ENCODE data around the gene RECK. TPM values are rescaled to one million over a fixed set of nuclear protein-coding genes. Genes with fewer than 3 reads are reported as not detected.
A peak's percentile ranks its signal among the peaks of the same experiment; 100 is the strongest.

RECK gene
- total and polyA plus RNA-seq, 3 experiments from 2014 or later, result 3.7 to 15.0 (median 4.3) TPM

DNA sequence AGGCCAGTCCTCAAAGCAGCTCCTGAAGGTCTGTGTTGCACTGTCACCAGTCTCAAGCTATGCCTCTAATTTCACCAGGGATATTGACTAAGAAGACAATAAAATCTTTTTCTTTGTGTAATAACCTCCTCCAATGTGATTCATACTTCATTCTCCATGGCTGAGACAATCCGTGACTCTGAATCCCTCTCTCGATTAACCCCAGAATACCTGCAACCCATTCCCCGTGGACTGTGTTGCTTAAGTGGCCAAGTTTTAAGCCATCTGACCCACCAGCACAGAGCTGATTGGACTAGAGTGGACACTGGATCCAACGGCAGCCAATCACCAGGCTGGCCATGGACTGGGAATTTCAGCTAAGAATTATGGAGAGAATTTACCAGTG, 127.1 kb downstream of the RECK start:
- Mint-ChIP-seq H3K9me3 (no peaks in the 10 kb centered on the region), H3K27ac (peak overlapping the region in 4 of 8 donors; percentile 43 to 90 (median 60)), H3K36me3 (peaks cover 0 to 34% (median 12%) of the 10 kb centered on the region in 3 donors), H3K4me1 (peaks cover 6 to 21% (median 19%) of the 10 kb centered on the region in 3 donors), H3K4me3 (no peak overlapping the region), H3K27me3 (peaks cover 0 to 5% of the 10 kb centered on the region in 2 donors)
- POLR2A ChIA-PET, result interaction anchor here (0.6 to 1.1 kb wide), 2 partner anchors 11 to 27 kb away, joined by 3 to 6 read pairs; no protein-coding TSS in a partner anchor
- Histone ChIP-seq H3K4me1 (ENCODE audit: insufficient read depth, low read length) (no peaks in the 10 kb centered on the region), H3K27me3 (ENCODE audit: insufficient read depth, low read length, poor library complexity, severe bottlenecking) (no peaks in the 10 kb centered on the region), H3K27ac (ENCODE audit: low read depth, low read length) (no peak overlapping the region), H3K36me3 (ENCODE audit: insufficient read depth, low read length) (no peaks in the 10 kb centered on the region), H3K4me3 (ENCODE audit: low read length) (no peak overlapping the region), H3K9me3 (ENCODE audit: low read length) (no peaks in the 10 kb centered on the region)
- DNase-seq, result peak in 1 of 5 donors; percentile 6
- CTCF ChIA-PET, result interaction anchor here (1.0 to 14.4 kb wide), 6 partner anchors 15 to 156 kb away, joined by 3 to 278 read pairs (median 6); partner anchors contain the start of genes CLTA and GLIPR2

DNA sequence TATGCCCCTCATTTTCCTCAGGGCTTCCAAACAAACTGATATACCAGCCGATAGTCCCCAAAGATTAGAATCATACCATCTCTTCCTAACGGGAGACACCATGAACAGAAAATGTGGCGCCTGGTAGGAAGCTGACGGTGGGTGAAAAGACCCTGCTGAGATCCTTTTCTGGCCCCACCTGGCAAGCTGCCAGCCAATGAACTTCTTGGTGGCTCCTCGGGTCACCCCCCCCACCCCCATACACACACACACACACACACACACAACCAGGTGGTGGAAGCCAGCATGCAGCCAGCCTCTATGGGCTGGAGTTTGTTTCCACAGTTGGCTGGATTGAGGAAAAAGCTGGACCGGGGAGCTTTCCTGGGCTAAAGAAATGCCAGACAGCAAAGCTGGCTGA, 127.7 kb downstream of the RECK start:
- no peaks in the 10 kb centered on the region for H3K4me1 ChIP-seq (ENCODE audit: insufficient read depth, low read length)
- H3K4me1 Mint-ChIP-seq, result peaks cover 6 to 21% (median 19%) of the 10 kb centered on the region in 3 donors
- H3K27me3 Mint-ChIP-seq, result peaks cover 0 to 5% of the 10 kb centered on the region in 2 donors
- no peak overlapping the region for H3K4me3 Mint-ChIP-seq
- peak overlapping the region in 2 of 8 donors; percentile 52 to 64 for H3K27ac Mint-ChIP-seq
- H3K27me3 ChIP-seq (ENCODE audit: insufficient read depth, low read length, poor library complexity, severe bottlenecking), result no peaks in the 10 kb centered on the region
- H3K27ac ChIP-seq (ENCODE audit: low read depth, low read length), result no peak overlapping the region
- H3K9me3 ChIP-seq (ENCODE audit: low read length), result no peaks in the 10 kb centered on the region
- H3K4me3 ChIP-seq (ENCODE audit: low read length), result no peak overlapping the region
- DNase-seq, result peak in 1 of 5 donors; percentile 30
- POLR2A ChIA-PET, result interaction anchor here (0.6 to 1.1 kb wide), 2 partner anchors 11 to 27 kb away, joined by 3 to 6 read pairs; no protein-coding TSS in a partner anchor
- peaks cover 0 to 29% (median 8%) of the 10 kb centered on the region in 3 donors for H3K36me3 Mint-ChIP-seq
- no peaks in the 10 kb centered on the region for H3K9me3 Mint-ChIP-seq
- CTCF ChIA-PET, result interaction anchor here (1.6 to 14.4 kb wide), 7 partner anchors 10 to 156 kb away, joined by 6 to 278 read pairs (median 23); partner anchors contain the start of genes CLTA and GLIPR2
- no peaks in the 10 kb centered on the region for H3K36me3 ChIP-seq (ENCODE audit: insufficient read depth, low read length)

DNA sequence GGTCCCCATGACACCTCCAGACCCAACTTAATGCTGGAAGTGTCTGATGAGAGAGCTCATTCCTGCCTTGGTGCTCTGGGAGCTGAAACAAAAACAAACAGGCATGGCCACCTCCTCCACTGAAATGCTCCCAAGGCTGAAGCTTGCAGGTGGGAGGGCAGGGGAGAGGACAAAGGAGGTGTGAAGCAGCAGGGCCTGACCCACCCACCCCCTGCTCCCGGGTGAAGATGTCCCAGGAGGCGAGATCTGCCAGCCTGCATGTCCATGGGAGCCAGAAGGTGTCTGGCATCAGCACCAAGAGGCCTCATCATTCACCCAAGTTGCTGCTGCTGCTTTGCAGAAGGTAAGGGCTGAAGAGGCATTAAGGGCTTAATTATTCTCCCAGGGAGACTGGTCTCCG, 128.3 kb downstream of the RECK start:
- Histone ChIP-seq H3K27ac (ENCODE audit: low read depth, low read length) (no peak overlapping the region), H3K4me1 (ENCODE audit: insufficient read depth, low read length) (no peaks in the 10 kb centered on the region), H3K36me3 (ENCODE audit: insufficient read depth, low read length) (no peaks in the 10 kb centered on the region), H3K4me3 (ENCODE audit: low read length) (no peak overlapping the region), H3K9me3 (ENCODE audit: low read length) (no peaks in the 10 kb centered on the region), H3K27me3 (ENCODE audit: insufficient read depth, low read length, poor library complexity, severe bottlenecking) (no peaks in the 10 kb centered on the region)
- no peak for DNase-seq
- H3K4me1 Mint-ChIP-seq, result peaks cover 6 to 21% (median 19%) of the 10 kb centered on the region in 3 donors
- H3K27ac Mint-ChIP-seq, result peak overlapping the region in 4 of 8 donors; percentile 12 to 82 (median 58)
- CTCF ChIA-PET, result interaction anchor here (1.6 to 14.4 kb wide), 7 partner anchors 10 to 157 kb away, joined by 6 to 278 read pairs (median 28); partner anchors contain the start of gene GLIPR2
- H3K27me3 Mint-ChIP-seq, result peaks cover 0 to 5% of the 10 kb centered on the region in 2 donors
- POLR2A ChIA-PET, result no interaction called here
- H3K4me3 Mint-ChIP-seq, result peak overlapping the region in 5 of 7 donors; percentile 41 to 69 (median 49)
- H3K9me3 Mint-ChIP-seq, result no peaks in the 10 kb centered on the region
- peaks cover 0 to 27% (median 8%) of the 10 kb centered on the region in 3 donors for H3K36me3 Mint-ChIP-seq

DNA sequence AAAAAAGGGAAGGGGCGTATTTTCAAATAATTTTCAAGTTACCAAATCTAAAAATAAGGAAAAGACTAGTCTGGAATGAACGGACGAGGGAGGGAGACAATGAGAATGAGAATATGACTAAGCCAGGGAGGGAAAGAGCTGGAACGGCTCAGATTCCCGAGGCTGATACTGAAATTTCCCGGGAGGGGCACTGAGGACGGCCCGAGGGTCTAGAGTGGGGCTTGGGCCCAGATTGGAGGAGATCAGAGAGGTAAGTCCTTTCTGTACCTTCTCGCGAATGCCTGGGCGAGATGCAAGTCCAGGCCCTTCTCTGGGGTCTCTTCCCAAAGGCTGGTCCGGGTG, 129.1 kb downstream of the RECK start:
- peaks cover 0 to 23% (median 4%) of the 10 kb centered on the region in 3 donors for H3K36me3 Mint-ChIP-seq
- H3K27ac Mint-ChIP-seq, result peak overlapping the region in 3 of 8 donors; percentile 35 to 79 (median 56)
- no peaks in the 10 kb centered on the region for H3K9me3 Mint-ChIP-seq
- no peak overlapping the region for H3K27ac ChIP-seq (ENCODE audit: low read depth, low read length)
- H3K4me3 ChIP-seq (ENCODE audit: low read length), result no peak overlapping the region
- ChIA-PET POLR2A (interaction anchor here (0.7 to 1.6 kb wide), 3 partner anchors 27 to 64 kb away, joined by 5 to 7 read pairs (median 5); no protein-coding TSS in a partner anchor), CTCF (interaction anchor here (1.4 to 14.4 kb wide), 16 partner anchors 11 to 122 kb away, joined by 3 to 278 read pairs (median 12); partner anchors contain the start of genes CLTA and GLIPR2)
- DNase-seq, result no peak
- peak overlapping the region in 5 of 7 donors; percentile 15 to 60 (median 41) for H3K4me3 Mint-ChIP-seq
- no peaks in the 10 kb centered on the region for H3K9me3 ChIP-seq (ENCODE audit: low read length)
- H3K4me1 ChIP-seq (ENCODE audit: insufficient read depth, low read length), result no peaks in the 10 kb centered on the region
- no peaks in the 10 kb centered on the region for H3K27me3 ChIP-seq (ENCODE audit: insufficient read depth, low read length, poor library complexity, severe bottlenecking)
- H3K36me3 ChIP-seq (ENCODE audit: insufficient read depth, low read length), result no peaks in the 10 kb centered on the region
- peaks cover 0 to 5% of the 10 kb centered on the region in 2 donors for H3K27me3 Mint-ChIP-seq
- peaks cover 6 to 21% (median 16%) of the 10 kb centered on the region in 3 donors for H3K4me1 Mint-ChIP-seq

DNA sequence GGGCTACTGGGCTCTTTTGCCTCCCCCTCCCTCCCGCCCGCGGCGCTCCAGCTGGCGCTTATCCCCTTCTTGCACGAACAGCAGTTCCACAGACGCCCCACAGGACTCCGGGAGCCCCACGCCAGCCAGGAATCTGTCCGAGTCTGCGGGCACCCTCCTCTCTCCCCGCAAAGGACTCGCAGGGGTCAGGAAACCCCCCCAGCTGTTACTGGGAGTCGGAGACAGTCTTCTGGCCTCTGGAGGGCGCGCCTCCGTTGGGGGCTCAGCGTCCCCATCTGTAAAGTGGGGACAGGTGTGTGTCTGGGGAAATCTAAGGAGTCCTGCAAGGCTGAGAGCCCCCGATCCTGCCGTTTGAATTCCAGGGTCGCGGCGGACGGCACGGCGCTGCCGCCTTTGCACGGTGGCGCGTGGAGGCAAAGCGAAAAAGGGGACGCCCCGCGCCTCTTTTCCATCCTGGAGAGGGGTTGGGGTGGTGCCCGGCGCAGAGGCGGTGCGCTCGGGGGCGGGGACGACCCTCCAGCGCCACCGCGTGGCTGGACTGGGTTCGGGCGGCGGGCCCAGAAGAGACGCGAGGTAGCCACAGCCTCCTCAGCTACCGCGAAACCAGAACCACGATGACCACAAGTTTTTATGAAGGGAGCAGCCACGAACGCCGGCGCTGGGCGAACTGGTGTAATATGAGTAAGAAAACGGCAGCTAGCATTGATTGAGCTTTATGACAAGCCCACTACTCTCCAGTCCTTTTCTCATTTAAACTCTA, 129.6 kb downstream of the RECK start:
- ChIA-PET CTCF (interaction anchor here (0.7 to 14.4 kb wide), 32 partner anchors 8 to 203 kb away, joined by 3 to 278 read pairs (median 5); partner anchors contain the start of genes CLTA and GLIPR2), POLR2A (interaction anchor here (0.6 to 1.6 kb wide), 6 partner anchors 15 to 89 kb away, joined by 3 to 7 read pairs (median 5); partner anchors contain the start of gene CLTA)
- Mint-ChIP-seq H3K4me1 (peaks cover 6 to 21% (median 12%) of the 10 kb centered on the region in 3 donors), H3K4me3 (peak overlapping the region; percentile 60 to 90 (median 81)), H3K9me3 (no peaks in the 10 kb centered on the region), H3K27me3 (peaks cover 0 to 3% of the 10 kb centered on the region in 2 donors), H3K27ac (peak overlapping the region in 7 of 8 donors; percentile 30 to 92 (median 69)), H3K36me3 (peaks cover 0 to 17% (median 3%) of the 10 kb centered on the region in 3 donors)
- H3K9me3 ChIP-seq (ENCODE audit: low read length), result no peaks in the 10 kb centered on the region
- no peaks in the 10 kb centered on the region for H3K4me1 ChIP-seq (ENCODE audit: insufficient read depth, low read length)
- no peak overlapping the region for H3K27ac ChIP-seq (ENCODE audit: low read depth, low read length)
- H3K36me3 ChIP-seq (ENCODE audit: insufficient read depth, low read length), result no peaks in the 10 kb centered on the region
- H3K4me3 ChIP-seq (ENCODE audit: low read length), result peak overlapping the region; percentile 64
- no peaks in the 10 kb centered on the region for H3K27me3 ChIP-seq (ENCODE audit: insufficient read depth, low read length, poor library complexity, severe bottlenecking)
- peak; percentile 77 to 82 (median 79) for DNase-seq

DNA sequence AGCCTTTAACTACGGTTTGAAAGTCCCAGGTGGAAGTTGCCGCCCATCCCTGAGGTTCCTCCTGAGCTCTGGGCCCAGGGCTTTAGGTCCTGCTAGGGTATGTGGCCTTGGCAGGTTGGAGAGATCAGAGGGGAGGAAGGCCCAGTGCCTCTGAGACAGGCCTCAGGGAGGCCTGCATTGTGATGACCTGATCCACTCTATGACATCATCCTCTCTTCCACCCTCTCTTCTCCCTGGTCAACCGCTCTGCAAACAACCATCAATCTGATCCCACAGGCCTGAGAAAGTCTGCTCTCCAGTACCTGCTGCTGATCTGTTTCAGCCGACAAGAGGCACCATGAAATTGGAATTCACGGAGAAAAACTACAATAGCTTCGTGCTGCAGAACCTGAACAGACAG, 132.5 kb downstream of the RECK start, which contains the start of gene CCIN:
Gene CCIN (plus strand): TSS at position 223 of the 400 bp plus-strand sequence. CDS start 115 bp downstream, at position 338.
- H3K27me3 ChIP-seq (ENCODE audit: insufficient read depth, low read length, poor library complexity, severe bottlenecking), result no peaks in the 10 kb centered on the region
- Mint-ChIP-seq H3K27me3 (peaks cover 3% of the 10 kb centered on the region in 2 donors), H3K4me1 (peaks cover 6 to 21% (median 10%) of the 10 kb centered on the region in 3 donors), H3K27ac (no peak within 1 kb of the TSS), H3K4me3 (no peak within 1 kb of the TSS), H3K36me3 (no peaks in the 10 kb centered on the region), H3K9me3 (no peaks in the 10 kb centered on the region)
- no peak within 1 kb of the TSS for H3K27ac ChIP-seq (ENCODE audit: low read depth, low read length)
- no peak within 1 kb of the TSS for H3K4me3 ChIP-seq (ENCODE audit: low read length)
- H3K36me3 ChIP-seq (ENCODE audit: insufficient read depth, low read length), result no peaks in the 10 kb centered on the region
- ChIA-PET CTCF (interaction anchor here (1.3 to 14.4 kb wide), 4 partner anchors 21 to 67 kb away, joined by 3 to 278 read pairs (median 36); partner anchors contain the start of genes CLTA and GLIPR2), POLR2A (interaction anchor here (0.5 kb wide), 1 partner anchor 127 kb away, joined by 5 read pairs; no protein-coding TSS in a partner anchor)
- no peak for DNase-seq
- H3K9me3 ChIP-seq (ENCODE audit: low read length), result no peaks in the 10 kb centered on the region
- H3K4me1 ChIP-seq (ENCODE audit: insufficient read depth, low read length), result no peaks in the 10 kb centered on the region

DNA sequence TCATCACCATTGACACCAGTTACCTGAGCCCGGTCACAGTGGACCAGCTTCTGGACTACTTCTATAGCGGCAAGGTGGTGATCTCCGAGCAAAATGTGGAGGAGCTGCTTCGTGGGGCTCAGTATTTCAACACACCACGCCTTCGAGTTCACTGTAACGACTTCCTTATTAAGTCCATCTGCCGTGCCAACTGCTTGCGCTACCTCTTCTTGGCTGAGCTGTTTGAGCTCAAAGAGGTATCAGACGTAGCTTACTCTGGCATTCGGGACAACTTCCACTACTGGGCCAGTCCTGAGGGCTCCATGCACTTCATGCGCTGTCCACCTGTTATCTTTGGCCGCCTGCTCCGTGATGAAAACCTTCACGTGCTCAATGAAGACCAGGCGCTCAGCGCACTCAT, 133.0 kb downstream of the RECK start:
- ChIA-PET POLR2A (no interaction called here), CTCF (interaction anchor here (2.2 to 14.4 kb wide), 2 partner anchors 21 to 68 kb away, joined by 7 to 278 read pairs; partner anchors contain the start of gene CLTA)
- Histone ChIP-seq H3K4me1 (ENCODE audit: insufficient read depth, low read length) (no peaks in the 10 kb centered on the region), H3K4me3 (ENCODE audit: low read length) (no peak overlapping the region), H3K27ac (ENCODE audit: low read depth, low read length) (no peak overlapping the region), H3K9me3 (ENCODE audit: low read length) (no peaks in the 10 kb centered on the region), H3K27me3 (ENCODE audit: insufficient read depth, low read length, poor library complexity, severe bottlenecking) (no peaks in the 10 kb centered on the region), H3K36me3 (ENCODE audit: insufficient read depth, low read length) (no peaks in the 10 kb centered on the region)
- Mint-ChIP-seq H3K27ac (no peak overlapping the region), H3K4me1 (peaks cover 6 to 18% (median 8%) of the 10 kb centered on the region in 3 donors), H3K27me3 (peaks cover 3% of the 10 kb centered on the region in 2 donors), H3K9me3 (no peaks in the 10 kb centered on the region), H3K4me3 (no peak overlapping the region), H3K36me3 (no peaks in the 10 kb centered on the region)
- no peak for DNase-seq

All from CD8-positive, alpha-beta memory T cell (primary cell).